Uterus (tissue), 2 donors: ENCODE data around the gene DOK6.

Experiments
- POLR2A ChIP-seq, 2 donors: fragments of 450-650 bp; IDR thresholded peaks; one replicate each; pipeline ENCODE4 v1.6.1; 2016; ENCODE audit warnings: antibody characterized with exemption in 2 of 2, mild to moderate bottlenecking in 1 of 2, moderate library complexity in 1 of 2
- TF ChIP-seq, protein P1 (sequence below), 4 experiments: fragments of 200-600 bp in 2 of 4; fragments of 450-650 bp in 2 of 4; sonication (generic) in 2 of 4; IDR thresholded peaks; one replicate each; pipeline ENCODE4 v1.5.1; 2016 to 2019; ENCODE audit warnings: antibody characterized with exemption in 4 of 4, mild to moderate bottlenecking in 2 of 4, moderate library complexity in 1 of 4

DNA sequence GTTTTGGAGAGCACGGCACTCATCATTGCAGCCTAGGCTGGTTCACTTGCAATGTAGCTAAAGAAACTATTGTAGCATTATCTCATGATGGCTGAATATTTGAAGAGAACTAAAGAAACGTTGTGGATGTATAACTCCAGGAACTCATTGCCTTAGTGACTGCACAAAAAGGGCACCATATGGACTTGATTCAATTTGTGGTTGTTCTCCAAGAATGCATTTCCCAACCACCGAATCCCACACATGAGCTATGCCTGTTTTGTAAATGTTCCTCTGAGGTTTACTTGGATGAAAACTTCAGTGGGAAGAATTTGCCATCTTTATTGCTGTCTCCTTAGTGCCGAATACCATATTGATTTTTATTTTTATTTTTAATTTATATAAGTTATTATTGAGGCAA lies 43.5 kb downstream of the DOK6 start:
- TF ChIP-seq, protein P1, sequence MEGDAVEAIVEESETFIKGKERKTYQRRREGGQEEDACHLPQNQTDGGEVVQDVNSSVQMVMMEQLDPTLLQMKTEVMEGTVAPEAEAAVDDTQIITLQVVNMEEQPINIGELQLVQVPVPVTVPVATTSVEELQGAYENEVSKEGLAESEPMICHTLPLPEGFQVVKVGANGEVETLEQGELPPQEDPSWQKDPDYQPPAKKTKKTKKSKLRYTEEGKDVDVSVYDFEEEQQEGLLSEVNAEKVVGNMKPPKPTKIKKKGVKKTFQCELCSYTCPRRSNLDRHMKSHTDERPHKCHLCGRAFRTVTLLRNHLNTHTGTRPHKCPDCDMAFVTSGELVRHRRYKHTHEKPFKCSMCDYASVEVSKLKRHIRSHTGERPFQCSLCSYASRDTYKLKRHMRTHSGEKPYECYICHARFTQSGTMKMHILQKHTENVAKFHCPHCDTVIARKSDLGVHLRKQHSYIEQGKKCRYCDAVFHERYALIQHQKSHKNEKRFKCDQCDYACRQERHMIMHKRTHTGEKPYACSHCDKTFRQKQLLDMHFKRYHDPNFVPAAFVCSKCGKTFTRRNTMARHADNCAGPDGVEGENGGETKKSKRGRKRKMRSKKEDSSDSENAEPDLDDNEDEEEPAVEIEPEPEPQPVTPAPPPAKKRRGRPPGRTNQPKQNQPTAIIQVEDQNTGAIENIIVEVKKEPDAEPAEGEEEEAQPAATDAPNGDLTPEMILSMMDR (IDR thresholded peaks at IDR 0.05) = no peak
- TF ChIP-seq POLR2A (IDR thresholded peaks at IDR 0.05) = no peak
